GM18505 (cell line): ENCODE results near the gene OR51I1.

Source experiments
- ATAC-seq: cut with Tn5 transposase; IDR thresholded peaks from one replicate; pipeline ENCODE4 v1.9.1; 2021; ENCODE audit not compliant: unreplicated experiment
- POLR2A ChIP-seq: IDR thresholded peaks from 4 replicates; pipeline ENCODE4 v1.6.1; 2011; ENCODE audit warnings: borderline replicate concordance; ENCODE audit not compliant: insufficient read depth, insufficient read length; ENCODE audit errors: extremely low read depth

OR51I1 gene, protein sequence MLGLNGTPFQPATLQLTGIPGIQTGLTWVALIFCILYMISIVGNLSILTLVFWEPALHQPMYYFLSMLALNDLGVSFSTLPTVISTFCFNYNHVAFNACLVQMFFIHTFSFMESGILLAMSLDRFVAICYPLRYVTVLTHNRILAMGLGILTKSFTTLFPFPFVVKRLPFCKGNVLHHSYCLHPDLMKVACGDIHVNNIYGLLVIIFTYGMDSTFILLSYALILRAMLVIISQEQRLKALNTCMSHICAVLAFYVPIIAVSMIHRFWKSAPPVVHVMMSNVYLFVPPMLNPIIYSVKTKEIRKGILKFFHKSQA

DNA sequence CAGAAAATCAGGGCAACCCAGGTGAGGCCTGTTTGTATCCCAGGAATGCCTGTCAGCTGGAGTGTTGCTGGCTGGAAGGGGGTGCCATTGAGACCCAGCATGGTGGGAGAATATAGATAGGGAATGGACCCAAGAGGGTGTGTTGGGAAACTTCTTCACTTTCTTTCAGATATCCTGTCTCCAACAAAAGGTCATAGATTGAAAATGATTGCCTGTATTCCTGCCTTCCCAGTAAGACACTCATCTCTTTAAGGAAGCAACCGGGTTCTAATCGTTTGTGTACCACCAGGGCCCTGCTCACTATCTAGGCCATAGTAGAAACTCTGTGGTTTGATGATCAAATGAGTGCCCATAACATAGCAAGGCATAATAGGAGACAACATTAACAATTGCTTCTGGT, at the start of gene OR51I1:
TSS of gene OR51I1 (minus strand) at position 101 of the 400 bp plus-strand sequence. CDS start at position 101, 0 bp downstream.
- ATAC-seq, result no peak
- TF ChIP-seq POLR2A, result no peak

DNA sequence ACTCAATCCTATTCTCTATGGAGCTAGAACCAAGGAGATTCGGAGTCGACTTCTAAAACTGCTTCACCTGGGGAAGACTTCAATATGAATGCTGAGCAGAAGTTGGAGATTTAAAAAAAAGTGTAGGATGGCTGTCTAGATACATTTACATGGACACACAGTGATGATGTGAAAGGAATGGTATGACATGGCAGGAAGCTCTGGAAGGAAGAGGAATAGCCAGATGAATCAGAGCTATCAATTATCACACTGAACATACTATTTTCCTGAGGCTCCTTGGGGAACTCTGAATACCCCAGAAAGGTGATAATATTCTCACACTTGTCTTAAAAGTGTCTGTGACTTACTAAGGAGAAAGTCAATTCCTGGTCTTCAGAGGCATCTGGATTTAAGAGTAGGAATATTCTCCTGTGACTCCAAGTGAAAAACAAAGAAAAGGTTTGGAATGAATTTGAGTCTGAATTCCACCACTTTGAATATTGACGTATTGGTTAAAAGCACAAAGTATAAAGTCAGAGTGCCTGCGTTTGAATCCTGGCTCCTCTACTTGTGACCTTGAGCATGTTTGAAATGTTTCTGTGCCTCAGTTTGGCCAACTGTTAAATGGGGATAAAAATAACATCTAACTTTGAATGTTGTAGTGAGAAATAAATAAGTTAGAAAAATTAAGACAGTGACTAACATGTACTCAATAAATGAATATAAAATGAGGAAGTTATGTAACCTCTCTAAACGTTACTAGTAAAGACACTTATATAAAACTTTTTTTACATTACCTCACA, 48.5 kb upstream of the OR51I1 start:
- ATAC-seq, result no peak
- TF ChIP-seq POLR2A, result no peak

DNA sequence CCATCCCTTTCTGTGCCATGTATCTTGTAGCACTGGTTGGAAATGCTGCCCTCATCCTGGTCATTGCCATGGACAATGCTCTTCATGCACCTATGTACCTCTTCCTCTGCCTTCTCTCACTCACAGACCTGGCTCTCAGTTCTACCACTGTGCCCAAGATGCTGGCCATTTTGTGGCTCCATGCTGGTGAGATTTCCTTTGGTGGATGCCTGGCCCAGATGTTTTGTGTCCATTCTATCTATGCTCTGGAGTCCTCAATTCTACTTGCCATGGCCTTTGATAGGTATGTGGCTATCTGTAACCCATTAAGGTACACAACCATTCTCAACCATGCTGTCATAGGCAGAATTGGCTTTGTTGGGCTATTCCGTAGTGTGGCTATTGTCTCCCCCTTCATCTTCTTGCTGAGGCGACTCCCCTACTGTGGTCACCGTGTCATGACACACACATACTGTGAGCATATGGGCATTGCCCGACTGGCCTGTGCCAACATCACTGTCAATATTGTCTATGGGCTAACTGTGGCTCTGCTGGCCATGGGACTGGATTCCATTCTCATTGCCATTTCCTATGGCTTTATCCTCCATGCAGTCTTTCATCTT, 47.6 kb upstream of the OR51I1 start:
- no peak for TF ChIP-seq POLR2A

DNA sequence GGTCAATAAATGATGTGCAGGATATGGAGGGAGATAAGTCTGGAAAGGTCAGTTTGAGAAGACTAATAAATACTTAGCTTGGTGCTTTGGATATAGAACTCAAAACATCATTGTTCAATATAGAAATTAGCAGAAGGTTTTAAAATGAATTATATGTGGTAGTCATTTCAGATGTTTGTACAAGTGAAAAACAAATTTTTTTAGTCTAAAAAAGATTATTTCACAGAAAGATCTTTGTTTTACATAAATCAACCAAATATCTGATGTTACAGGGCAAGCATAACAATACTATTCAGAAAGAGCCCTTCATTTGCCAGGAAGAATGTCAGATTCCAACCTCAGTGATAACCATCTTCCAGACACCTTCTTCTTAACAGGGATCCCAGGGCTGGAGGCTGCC, 47.1 kb upstream of the OR51I1 start, which contains the start of gene OR52D1:
TSS of gene OR52D1 (plus strand) at position 301 of the 400 bp plus-strand sequence. CDS start at position 323, 22 bp downstream.
- ATAC-seq, result no peak
- TF ChIP-seq POLR2A, result no peak

More for the DNA sequence above, 47.6 kb upstream of the OR51I1 start:
- no peak for ATAC-seq

DNA sequence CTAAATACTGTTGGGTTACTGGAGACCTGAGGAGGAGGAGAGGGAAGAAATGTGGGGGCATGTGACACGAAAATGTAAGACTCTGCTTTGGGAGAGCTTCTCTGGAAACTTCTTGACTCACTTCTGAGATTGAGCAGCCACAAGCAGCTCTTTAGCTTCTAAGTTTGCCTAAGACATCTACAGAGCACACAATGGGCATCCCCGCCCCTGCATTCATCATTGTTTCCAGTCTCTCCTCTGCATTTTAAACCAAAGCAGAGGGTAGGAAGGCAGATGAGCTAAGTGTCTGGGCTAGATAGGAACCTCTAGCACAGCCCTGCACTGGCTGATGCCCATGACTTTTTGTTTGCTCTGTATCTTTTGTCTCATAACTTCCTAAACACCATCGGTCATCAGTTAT, 45.1 kb upstream of the OR51I1 start:
- ATAC-seq, result no peak
- no peak for TF ChIP-seq POLR2A

DNA sequence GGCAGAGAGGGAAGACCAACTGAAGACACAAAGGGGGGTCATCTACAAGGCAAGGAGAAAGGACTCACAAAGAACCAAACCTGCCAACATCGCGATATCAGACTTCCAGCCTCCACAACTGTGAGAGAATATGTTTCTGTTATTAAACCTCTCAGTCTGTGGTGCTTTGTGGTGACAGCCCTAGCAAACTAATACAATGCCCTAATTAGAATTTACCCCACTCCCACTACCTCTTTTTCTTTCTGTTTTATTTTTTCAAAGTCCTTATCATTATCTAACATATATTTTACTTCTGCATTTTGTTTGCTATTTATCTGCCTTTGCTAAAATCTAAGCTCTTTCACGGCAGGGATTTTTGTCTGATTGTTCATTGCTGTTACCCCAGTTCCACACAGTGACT, 44.7 kb upstream of the OR51I1 start:
- ATAC-seq, result no peak
- TF ChIP-seq POLR2A, result no peak

DNA sequence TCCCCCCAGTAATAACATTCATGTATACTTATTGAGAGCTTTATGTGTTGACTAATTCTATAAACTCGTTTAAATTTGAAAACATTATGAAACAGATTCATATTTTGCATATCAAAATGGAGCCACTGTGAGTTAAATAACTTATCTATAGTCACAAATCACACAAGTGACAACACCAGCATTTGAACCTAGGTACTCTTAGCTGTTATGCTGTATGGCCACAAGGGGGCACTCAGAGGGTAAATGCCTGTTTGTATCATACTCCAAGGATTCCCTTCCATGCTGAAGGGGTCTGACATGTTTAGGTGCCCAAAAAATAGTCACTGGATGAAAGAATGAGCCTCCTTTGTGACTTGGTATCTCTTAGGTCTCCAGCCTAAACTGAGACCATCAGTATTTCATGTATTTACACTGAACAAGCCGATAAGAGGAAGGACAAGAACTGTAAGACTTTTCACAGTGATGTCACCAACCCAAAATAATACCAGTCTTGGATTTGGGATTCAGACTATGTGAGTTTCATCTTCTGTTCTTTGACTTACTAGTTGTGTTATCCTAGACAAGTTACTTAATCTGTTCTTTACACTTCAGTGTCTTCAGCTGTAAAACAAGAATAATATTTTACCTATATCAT, 35.0 kb upstream of the OR51I1 start:
- ATAC-seq, result no peak
- no peak for TF ChIP-seq POLR2A

DNA sequence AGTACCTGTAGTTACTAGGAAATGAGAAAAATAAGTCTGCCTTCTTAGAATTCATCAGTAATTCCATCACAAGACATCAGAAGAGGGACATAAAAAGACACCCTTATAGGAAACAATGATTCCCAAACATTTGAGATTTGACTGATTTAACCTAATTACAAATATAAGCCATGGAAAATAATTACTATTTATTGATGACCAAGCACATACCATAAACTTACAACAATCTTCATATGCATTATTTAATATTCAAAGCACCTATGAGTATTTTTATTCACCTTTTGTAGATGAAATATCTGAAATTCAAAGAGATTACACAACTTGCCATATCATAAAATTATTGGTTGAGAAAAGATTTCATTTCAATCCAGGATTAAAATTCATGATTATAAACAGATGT, 32.6 kb upstream of the OR51I1 start:
- no peak for ATAC-seq
- no peak for TF ChIP-seq POLR2A

DNA sequence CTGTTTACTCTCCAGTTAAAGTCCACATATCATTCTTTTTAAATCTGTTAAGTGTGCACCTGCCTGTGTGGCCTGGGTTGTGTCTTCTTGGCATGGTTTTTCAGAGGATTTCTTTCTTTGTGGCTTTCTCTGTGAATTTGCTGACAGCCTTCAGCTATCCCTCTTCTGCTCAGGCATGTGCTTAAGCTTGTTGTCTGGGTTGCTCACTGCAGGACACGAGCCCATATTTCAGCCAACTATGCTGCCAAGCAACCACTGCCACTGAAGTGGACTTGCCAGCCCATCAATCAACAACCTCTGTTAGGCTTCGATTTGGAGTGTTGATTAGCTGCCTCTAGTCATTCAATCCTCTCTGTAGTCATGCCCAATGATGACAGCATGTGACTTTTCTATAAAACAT, 26.2 kb upstream of the OR51I1 start:
- no peak for ATAC-seq
- TF ChIP-seq POLR2A, result no peak

DNA sequence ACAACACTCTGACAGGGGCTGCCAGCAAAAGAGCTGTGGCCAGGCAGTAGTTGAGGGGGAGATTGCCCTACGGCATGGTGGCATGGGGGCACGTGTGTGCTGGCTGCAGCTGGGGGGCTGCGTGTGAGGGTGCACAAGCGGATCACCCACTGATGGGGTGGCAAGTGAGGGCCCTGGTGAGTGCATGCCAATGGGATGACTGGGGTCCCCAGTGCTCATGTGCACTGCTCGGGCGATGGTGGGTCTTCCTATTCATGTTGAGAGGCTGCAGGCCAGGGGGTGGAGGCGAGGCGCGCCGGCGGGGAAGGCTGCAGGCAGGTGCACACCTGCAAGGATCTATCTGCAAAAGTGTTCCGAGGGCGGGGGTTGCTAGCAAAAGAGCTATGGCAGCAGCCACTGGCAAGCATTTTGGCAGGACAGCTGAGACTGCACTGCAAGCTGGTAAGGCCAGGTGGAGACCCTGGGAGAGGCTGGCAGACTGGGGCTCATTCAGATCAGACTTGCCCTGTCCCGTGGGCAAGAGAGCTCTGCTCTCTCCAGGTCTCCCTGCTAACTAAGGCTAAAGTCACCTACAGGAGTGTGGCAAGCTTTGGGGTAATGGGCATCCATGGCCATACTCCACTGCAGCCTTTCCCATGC, 19.8 kb upstream of the OR51I1 start:
- ATAC-seq, result no peak
- TF ChIP-seq POLR2A, result no peak

DNA sequence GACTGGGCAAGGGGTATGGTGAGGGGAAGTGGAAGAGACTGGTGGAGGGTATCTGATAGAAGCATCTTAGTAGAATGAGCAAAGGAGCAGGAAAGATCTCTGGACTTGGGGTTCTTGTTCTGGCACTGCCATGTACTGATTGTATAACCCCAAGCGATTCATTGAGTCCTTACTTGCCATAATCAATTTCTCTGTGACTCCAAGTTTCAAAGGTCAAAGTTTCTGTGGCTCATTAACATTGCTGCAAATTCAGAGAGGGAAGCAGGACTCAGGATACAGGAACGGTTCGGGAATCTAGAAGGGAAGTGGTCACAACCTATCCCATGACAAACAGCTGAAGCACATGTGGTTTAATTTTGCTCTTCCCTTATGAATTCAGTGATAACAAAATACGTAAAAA, 8.1 kb upstream of the OR51I1 start:
- no peak for TF ChIP-seq POLR2A

DNA sequence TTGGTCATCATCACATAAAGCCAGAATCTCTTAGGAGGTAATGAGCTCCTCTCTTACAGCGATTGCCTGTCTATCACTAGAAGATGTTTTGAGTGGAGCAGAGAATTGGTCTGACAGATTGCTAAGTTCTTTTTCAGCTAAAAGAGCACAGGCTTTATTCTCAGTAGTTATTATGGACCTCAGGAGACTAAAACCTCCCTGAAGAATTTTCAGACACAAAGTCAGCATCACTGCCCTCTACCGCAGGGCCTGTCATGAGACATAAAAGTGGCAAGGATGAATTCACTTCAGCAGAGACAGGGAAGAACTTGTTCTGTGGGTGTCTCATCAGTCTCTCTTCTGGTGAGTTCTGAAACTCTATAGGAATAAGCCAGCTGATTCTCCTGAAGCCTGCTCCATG, 7.7 kb upstream of the OR51I1 start, which contains the start of gene OR51I2:
TSS of gene OR51I2 (plus strand) at position 301 of the 400 bp plus-strand sequence. CDS start 4,166 bp downstream, outside the sequence.
- no peak for ATAC-seq
- no peak for TF ChIP-seq POLR2A

More for the DNA sequence above, 8.1 kb upstream of the OR51I1 start:
- ATAC-seq, result no peak
